ENCODE data around the gene ABCA7. TPM values are rescaled to one million over a fixed set of nuclear protein-coding genes. Genes with fewer than 3 reads are reported as not detected.

ABCA7 gene
- total and polyA plus RNA-seq, 2 of the 13 experiments (the other 11 are each of a cell fraction or from before 2014, with no cell fraction given) = 4.4 to 32.4 TPM

GRCh38 chr19:1098177-1099051, 58.5 kb downstream of the ABCA7 start (continued):
- TF ChIP-seq AGO1 (IDR thresholded peaks at IDR 0.05; ENCODE audit: low read depth, low read length, poor library complexity, severe bottlenecking) (no peak), ZBTB44 (CRISPR knock-in tag; IDR thresholded peaks at IDR 0.05) (no peak), SATB2 (CRISPR knock-in tag; IDR thresholded peaks at IDR 0.05) (no peak), ZBTB3 (CRISPR knock-in tag; IDR thresholded peaks at IDR 0.05; ENCODE audit: borderline replicate concordance, low read depth) (peak; percentile 43; the same call in 1 of the 2 replicates), ZBTB42 (CRISPR knock-in tag; IDR thresholded peaks at IDR 0.05) (no peak; the same call in 1 of the 2 replicates), ZMAT5 (CRISPR knock-in tag; IDR thresholded peaks at IDR 0.05; ENCODE audit: borderline replicate concordance, low read depth) (no peak), NFE2 (CRISPR knock-in tag; IDR thresholded peaks at IDR 0.05) (no peak), ZNF569 (CRISPR knock-in tag; IDR thresholded peaks at IDR 0.05; ENCODE audit: borderline replicate concordance) (no peak), KDM2A (CRISPR knock-in tag; IDR thresholded peaks at IDR 0.05; ENCODE audit: borderline replicate concordance, low read depth) (no peak), ZNF564 (CRISPR knock-in tag; IDR thresholded peaks at IDR 0.05) (no peak), ZSCAN25 (CRISPR knock-in tag; IDR thresholded peaks at IDR 0.05) (peak; percentile 98), HES4 (CRISPR knock-in tag; IDR thresholded peaks at IDR 0.05; ENCODE audit: borderline replicate concordance) (0 out of 2 replicates have a peak, but pooled peaks have one; percentile 33), JUN (CRISPR knock-in tag; IDR thresholded peaks at IDR 0.05) (no peak), E2F1 (CRISPR knock-in tag; IDR thresholded peaks at IDR 0.05) (no peak), ATM (IDR thresholded peaks at IDR 0.05; ENCODE audit: borderline replicate concordance) (0 out of 2 replicates have a peak, but pooled peaks have one; percentile 29), ATF6 (CRISPR knock-in tag; conservative IDR thresholded peaks at IDR 0.05) (no peak), STAT6 (CRISPR knock-in tag; IDR thresholded peaks at IDR 0.05; ENCODE audit: borderline replicate concordance) (no peak), IKZF5 (CRISPR knock-in tag; IDR thresholded peaks at IDR 0.05) (0 out of 2 replicates have a peak, but pooled peaks have one; percentile 2), AHR (CRISPR knock-in tag; IDR thresholded peaks at IDR 0.05) (peak; percentile 3; the same call in 1 of the 2 replicates)

All from HepG2 (cell line).